ENCODE results near the gene TUBG1. TPM values are rescaled to one million over a fixed set of nuclear protein-coding genes. Genes with fewer than 3 reads are reported as not detected.

The TUBG1 gene
- total and polyA plus RNA-seq, 10 of the 15 experiments (the other 5 are each of a cell fraction or from before 2014, with no cell fraction given) = 40.0 to 256 (median 107) TPM

- Histone ChIP-seq H3K4me1 (ENCODE audit: control insufficient read depth, insufficient read depth, low read length) (peaks cover 8% of the 10 kb centered on the region), H3K4me2 (ENCODE audit: control insufficient read depth, insufficient read depth) (no peak overlapping the region), H3K36me3 (ENCODE audit: control insufficient read depth in 2 of 2, insufficient read depth in 2 of 2, low read length in 1 of 2) (peaks cover 0 to 6% of the 10 kb centered on the region in 2 experiments; a peak in 2 of 4 replicates), H4K20me1 (ENCODE audit: control insufficient read depth, insufficient read depth) (no peaks in the 10 kb centered on the region; the same call in 1 of the 2 replicates), H2AFZ (ENCODE audit: control insufficient read depth, low read depth, low read length) (no peak overlapping the region), H3K9ac (ENCODE audit: control insufficient read depth, insufficient read depth, low read length) (no peak overlapping the region), H3K79me2 (ENCODE audit: control insufficient read depth, insufficient read depth, low read length) (peaks cover 34% of the 10 kb centered on the region), H3K4me3 (no peak overlapping the region), H3K27ac (ENCODE audit: control insufficient read depth, insufficient read depth) (no peak overlapping the region), H3K27me3 (replicated peaks in 1 of 2; ENCODE audit: control insufficient read depth in 2 of 2, insufficient read depth in 2 of 2, low read length in 1 of 2) (no peaks in the 10 kb centered on the region), H3K9me3 (replicated peaks; ENCODE audit: control insufficient read depth, insufficient read depth, low read length) (no peaks in the 10 kb centered on the region)
- BruUV-seq (replicated peaks) = TSS peak; percentile 34
- WGBS (ENCODE audit: insufficient coverage, insufficient replicate concordance, low lambda C conversion rate, missing lambda C conversion rate) = 57% methylated on average over 2 of the region's 2 CpGs
- no peak for DNase-seq (ENCODE audit: low read depth, low spot score)
- intact Hi-C loops (cut with micrococcal nuclease; ENCODE audit: unreplicated experiment) (no loop called here), in situ Hi-C loops (cut with MboI) (no loop called here)
- no peak for FAIRE-seq
- SMC1A ChIA-PET (ENCODE audit: uncharacterized antibody, unreplicated experiment) = interaction anchor here (0.7 to 3.9 kb wide), 6 partner anchors 9 to 160 kb away, joined by 3 to 22 read pairs (median 7); partner anchors contain the start of gene PSMC3IP
- CTCF ChIA-PET = interaction anchor here (0.7 to 3.4 kb wide), 3 partner anchors 12 to 82 kb away, joined by 3 to 25 read pairs (median 4); partner anchors contain the start of gene PSMC3IP
- POLR2A ChIA-PET = interaction anchor here (0.6 to 1.7 kb wide), 5 partner anchors 9 to 176 kb away, joined by 3 to 6 read pairs (median 5); partner anchors contain the start of gene CAVIN1
- RAD21 ChIA-PET (ENCODE audit: unreplicated experiment) = interaction anchor here (1.0 to 3.2 kb wide), 3 partner anchors 11 to 25 kb away, joined by 3 to 9 read pairs (median 3); partner anchors contain the start of genes PSMC3IP, RETREG3 and TUBG1
- TF ChIP-seq, protein P1, sequence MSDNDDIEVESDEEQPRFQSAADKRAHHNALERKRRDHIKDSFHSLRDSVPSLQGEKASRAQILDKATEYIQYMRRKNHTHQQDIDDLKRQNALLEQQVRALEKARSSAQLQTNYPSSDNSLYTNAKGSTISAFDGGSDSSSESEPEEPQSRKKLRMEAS (IDR thresholded peaks at IDR 0.05; ENCODE audit: low read depth, low read length) = no peak
- TF ChIP-seq NR2C2 (IDR thresholded peaks at IDR 0.05; ENCODE audit: borderline replicate concordance, control insufficient read depth, insufficient read length, low read depth) = no peak
- no peak for TF ChIP-seq KDM1A (IDR thresholded peaks at IDR 0.05; ENCODE audit: borderline replicate concordance)
- TF ChIP-seq RELB (IDR thresholded peaks at IDR 0.05; ENCODE audit: low read depth) = no peak
- TF ChIP-seq ETV6 (conservative IDR thresholded peaks at IDR 0.05 in 1 of 2, IDR thresholded peaks at IDR 0.05 in 1 of 2; ENCODE audit: borderline replicate concordance in 1 of 2, low read depth in 1 of 2) = no peak
- TF ChIP-seq SREBF1 (IDR thresholded peaks at IDR 0.05; ENCODE audit: low read length) = no peak
- TF ChIP-seq MXI1 (IDR thresholded peaks at IDR 0.05; ENCODE audit: low read depth, low read length) = no peak
- no peak for TF ChIP-seq CHD2 (IDR thresholded peaks at IDR 0.05; ENCODE audit: borderline replicate concordance, low read depth, low read length)
- TF ChIP-seq JUND (IDR thresholded peaks at IDR 0.05; ENCODE audit: low read depth, low read length) = no peak
- no peak for TF ChIP-seq MTA2 (IDR thresholded peaks at IDR 0.05; ENCODE audit: low read depth)
- TF ChIP-seq GATAD2B (conservative IDR thresholded peaks at IDR 0.05; ENCODE audit: low read depth) = no peak
- TF ChIP-seq JUNB (IDR thresholded peaks at IDR 0.05) = no peak
- TF ChIP-seq, protein P2, sequence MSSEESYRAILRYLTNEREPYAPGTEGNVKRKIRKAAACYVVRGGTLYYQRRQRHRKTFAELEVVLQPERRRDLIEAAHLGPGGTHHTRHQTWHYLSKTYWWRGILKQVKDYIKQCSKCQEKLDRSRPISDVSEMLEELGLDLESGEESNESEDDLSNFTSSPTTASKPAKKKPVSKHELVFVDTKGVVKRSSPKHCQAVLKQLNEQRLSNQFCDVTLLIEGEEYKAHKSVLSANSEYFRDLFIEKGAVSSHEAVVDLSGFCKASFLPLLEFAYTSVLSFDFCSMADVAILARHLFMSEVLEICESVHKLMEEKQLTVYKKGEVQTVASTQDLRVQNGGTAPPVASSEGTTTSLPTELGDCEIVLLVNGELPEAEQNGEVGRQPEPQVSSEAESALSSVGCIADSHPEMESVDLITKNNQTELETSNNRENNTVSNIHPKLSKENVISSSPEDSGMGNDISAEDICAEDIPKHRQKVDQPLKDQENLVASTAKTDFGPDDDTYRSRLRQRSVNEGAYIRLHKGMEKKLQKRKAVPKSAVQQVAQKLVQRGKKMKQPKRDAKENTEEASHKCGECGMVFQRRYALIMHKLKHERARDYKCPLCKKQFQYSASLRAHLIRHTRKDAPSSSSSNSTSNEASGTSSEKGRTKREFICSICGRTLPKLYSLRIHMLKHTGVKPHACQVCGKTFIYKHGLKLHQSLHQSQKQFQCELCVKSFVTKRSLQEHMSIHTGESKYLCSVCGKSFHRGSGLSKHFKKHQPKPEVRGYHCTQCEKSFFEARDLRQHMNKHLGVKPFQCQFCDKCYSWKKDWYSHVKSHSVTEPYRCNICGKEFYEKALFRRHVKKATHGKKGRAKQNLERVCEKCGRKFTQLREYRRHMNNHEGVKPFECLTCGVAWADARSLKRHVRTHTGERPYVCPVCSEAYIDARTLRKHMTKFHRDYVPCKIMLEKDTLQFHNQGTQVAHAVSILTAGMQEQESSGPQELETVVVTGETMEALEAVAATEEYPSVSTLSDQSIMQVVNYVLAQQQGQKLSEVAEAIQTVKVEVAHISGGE (CRISPR knock-in tag; IDR thresholded peaks at IDR 0.05) = no peak
- TF ChIP-seq WRNIP1 (IDR thresholded peaks at IDR 0.05; ENCODE audit: borderline replicate concordance, low read depth, low read length) = no peak
- no peak for TF ChIP-seq DPF2 (IDR thresholded peaks at IDR 0.05)
- ATAC-seq = no peak
Observed at GRCh38 chr17:42598905-42599304, 10.6 kb upstream of the TUBG1 start.
